HCT116 (cell line): ENCODE data around the gene BANF1. TPM values are rescaled to one million over a fixed set of nuclear protein-coding genes. Genes with fewer than 3 reads are reported as not detected.

Source experiments
- ATAC-seq: fragments of 200-7000 bp; cut with Tn5 transposase; 2 replicates; pipeline ENCODE4 v1.9.1; 2020; ENCODE audit warnings: mild to moderate bottlenecking, moderate library complexity
- BruUV-seq: library from RNA; stranded (reverse); fragments of 400-500 nt; replicated peaks from 2 replicates; lab custom pipeline; 2021; lab: Mats Ljungman, UMichigan
- CTCF ChIA-PET: fragments of 300-600 bp; sonication (Branson Sonifier 250); formaldehyde crosslinking; loops from one replicate; lab custom pipeline; 2021; ENCODE audit warnings: antibody characterized with exemption; lab: Charles Lee
- POLR2A ChIA-PET: fragments of 300-600, 350-600 bp; sonication (Branson Sonifier 250); formaldehyde crosslinking; loops from one replicate; lab custom pipeline; 2021; ENCODE audit warnings: antibody characterized with exemption; lab: Charles Lee
- RAD21 ChIA-PET, 2 experiments: fragments of 300-600 bp; sonication (Branson Sonifier 250); formaldehyde crosslinking; loops; one replicate each; lab custom pipeline; 2023; ENCODE audit warnings: low total read pairs in 2 of 2; ENCODE audit not compliant: uncharacterized antibody in 2 of 2, unreplicated experiment in 2 of 2, low non-redundant PET in 1 of 2; lab: Charles Lee
- DNase-seq: peaks from one replicate; pipeline ENCODE4 v3.0.0-alpha.2; 2010; ENCODE audit warnings: low read depth, low spot score
- H2AFZ ChIP-seq: fragments of 200-600 bp; shearing (Covaris generic), sonication (generic); 2 replicates; pipeline ENCODE4 v1.6.1; 2017; ENCODE audit warnings: low read depth, mixed run types, mixed read lengths, antibody characterized with exemption, low read length; ENCODE audit not compliant: poor library complexity, severe bottlenecking
- H3K27ac ChIP-seq: 2 replicates; pipeline ENCODE4 v1.5.1; 2012; ENCODE audit warnings: low read depth, low read length
- H3K27me3 ChIP-seq: fragments of 200-600 bp; sonication (generic); 2 replicates; pipeline ENCODE4 v1.6.1; 2016; ENCODE audit warnings: mixed run types, low read length, mixed read lengths; ENCODE audit not compliant: insufficient read depth
- H3K36me3 ChIP-seq, 2 experiments: fragments of 200-500 bp in 1 of 2; fragments of 200-600 bp in 1 of 2; sonication (Bioruptor generic) in 1 of 2; sonication (generic) in 1 of 2; 2 replicates each; pipeline versions ENCODE4 v1.5.1 to v1.6.1; 2014 to 2016; ENCODE audit warnings: low read length in 2 of 2, inconsistent platforms in 1 of 2, mixed read lengths in 1 of 2, mixed run types in 1 of 2; ENCODE audit not compliant: insufficient read depth in 2 of 2, control insufficient read depth in 1 of 2
- H3K4me1 ChIP-seq, 2 experiments: fragments of 200-600 bp in 1 of 2; sonication (generic) in 1 of 2; 2 replicates each; pipeline versions ENCODE4 v1.5.1 to v1.6.1; 2012 to 2017; ENCODE audit warnings: low read length in 2 of 2, inconsistent platforms in 1 of 2, mild to moderate bottlenecking in 1 of 2, mixed read lengths in 1 of 2, mixed run types in 1 of 2, moderate library complexity in 1 of 2; ENCODE audit not compliant: insufficient read depth in 2 of 2, control insufficient read depth in 1 of 2
- H3K4me2 ChIP-seq: fragments of 200-600 bp; sonication (generic); 2 replicates; pipeline ENCODE4 v1.6.1; 2017; ENCODE audit warnings: mixed run types, low read length, mixed read lengths
- H3K4me3 ChIP-seq, 2 experiments: fragments of 200-600 bp in 1 of 2; sonication (generic) in 1 of 2; replicated peaks in 1 of 2; 2 replicates each; pipeline ENCODE4 v1.5.1; 2011 to 2016; ENCODE audit warnings: low read length in 2 of 2, control low read depth in 1 of 2, low read depth in 1 of 2, mild to moderate bottlenecking in 1 of 2, mixed read lengths in 1 of 2, mixed run types in 1 of 2
- H3K79me2 ChIP-seq: fragments of 200-600 bp; sonication (generic); 2 replicates; pipeline ENCODE4 v1.6.1; 2017; ENCODE audit warnings: mild to moderate bottlenecking, mixed run types, low read length, moderate library complexity, mixed read lengths; ENCODE audit not compliant: insufficient read depth
- H3K9ac ChIP-seq: fragments of 200-600 bp; sonication (generic); 2 replicates; pipeline ENCODE4 v1.6.1; 2016; ENCODE audit warnings: low read length, mixed read lengths
- H3K9me2 ChIP-seq: fragments of 200-600 bp; sonication (generic), shearing (Covaris generic); 2 replicates; pipeline ENCODE4 v1.6.1; 2017; ENCODE audit warnings: mixed run types, mild to moderate bottlenecking, moderate library complexity; ENCODE audit not compliant: insufficient read depth
- H3K9me3 ChIP-seq, 2 experiments: fragments of 200-500 bp in 1 of 2; fragments of 200-600 bp in 1 of 2; sonication (Bioruptor generic) in 1 of 2; sonication (generic) in 1 of 2; 2 replicates each; pipeline ENCODE4 v1.6.1; 2014 to 2017; ENCODE audit warnings: low read length in 2 of 2, mixed read lengths in 2 of 2, inconsistent platforms in 1 of 2, low read depth in 1 of 2, mild to moderate bottlenecking in 1 of 2, mixed run types in 1 of 2, moderate library complexity in 1 of 2; ENCODE audit not compliant: control insufficient read depth in 1 of 2, insufficient read depth in 1 of 2
- H4K20me1 ChIP-seq: fragments of 200-600 bp; sonication (generic), shearing (Covaris generic); 2 replicates; pipeline ENCODE4 v1.6.1; 2017; ENCODE audit warnings: mixed run types, mild to moderate bottlenecking, moderate library complexity; ENCODE audit not compliant: insufficient read depth
- CBX3 ChIP-seq: IDR thresholded peaks from 2 replicates; pipeline ENCODE4 v1.6.1; 2012; ENCODE audit warnings: low read depth
- CEBPB ChIP-seq: IDR thresholded peaks from 2 replicates; pipeline ENCODE4 v1.6.1; 2012; ENCODE audit warnings: low read depth
- CTCF ChIP-seq, 3 experiments: fragments of 200-600 bp in 1 of 3; sonication (generic) in 1 of 3; IDR thresholded peaks in 2 of 3; conservative IDR thresholded peaks in 1 of 3; 2 replicates each; pipeline ENCODE4 v1.5.1; 2012 to 2017; ENCODE audit warnings: low read depth in 2 of 3, low read length in 2 of 3, antibody characterized with exemption in 1 of 3, borderline replicate concordance in 1 of 3, control low read depth in 1 of 3, mild to moderate bottlenecking in 1 of 3, mixed read lengths in 1 of 3, mixed run types in 1 of 3, moderate library complexity in 1 of 3; ENCODE audit not compliant: insufficient read depth in 1 of 3
- ELF1 ChIP-seq: IDR thresholded peaks from 2 replicates; pipeline ENCODE4 v1.6.1; 2012; ENCODE audit warnings: low read depth, borderline replicate concordance
- EZH2 ChIP-seq: fragments of 200-600 bp; sonication (generic); IDR thresholded peaks from 2 replicates; pipeline ENCODE4 v1.6.1; 2017; ENCODE audit warnings: antibody characterized with exemption, mixed run types
- FOSL1 ChIP-seq: IDR thresholded peaks from 2 replicates; pipeline ENCODE4 v1.6.1; 2012; ENCODE audit warnings: low read depth
- POLR2A ChIP-seq: IDR thresholded peaks from 2 replicates; pipeline ENCODE4 v1.7.0; 2011; ENCODE audit warnings: borderline replicate concordance; ENCODE audit not compliant: insufficient read depth, insufficient read length; ENCODE audit errors: extremely low read depth
- POLR2AphosphoS5 ChIP-seq: IDR thresholded peaks from 2 replicates; pipeline ENCODE4 v1.6.1; 2011; ENCODE audit warnings: mild to moderate bottlenecking, low read depth, low read length, moderate library complexity
- RAD21 ChIP-seq: IDR thresholded peaks from 2 replicates; pipeline ENCODE4 v1.6.1; 2012; ENCODE audit warnings: low read depth, mild to moderate bottlenecking
- SIN3A ChIP-seq: IDR thresholded peaks from 2 replicates; pipeline ENCODE4 v1.6.1; 2012; ENCODE audit warnings: low read depth
- SP1 ChIP-seq: IDR thresholded peaks from 2 replicates; pipeline ENCODE4 v1.6.1; 2012; ENCODE audit warnings: low read depth
- SRF ChIP-seq: IDR thresholded peaks from 2 replicates; pipeline ENCODE4 v1.6.1; 2012; ENCODE audit warnings: low read depth
- TCF7L2 ChIP-seq: IDR thresholded peaks from 2 replicates; pipeline ENCODE4 v1.7.0; 2011; ENCODE audit warnings: borderline replicate concordance, inconsistent platforms; ENCODE audit not compliant: insufficient read depth, insufficient read length; ENCODE audit errors: extremely low read depth
- YY1 ChIP-seq: IDR thresholded peaks from 2 replicates; pipeline ENCODE4 v1.6.1; 2011; ENCODE audit warnings: low read length, low read depth, moderate library complexity, mild to moderate bottlenecking; ENCODE audit not compliant: insufficient replicate concordance; ENCODE audit errors: extremely low read depth
- ZFX ChIP-seq: fragments of 450-650 bp; IDR thresholded peaks from 2 replicates; pipeline ENCODE4 v1.6.1; 2017
- ZNF274 ChIP-seq: fragments of 200-500 bp; sonication (Bioruptor generic); IDR thresholded peaks from 2 replicates; pipeline ENCODE4 v1.6.1; 2014; ENCODE audit warnings: mild to moderate bottlenecking, low read depth, low read length, inconsistent platforms
- intact Hi-C: fragments of 100-400 bp; cut with micrococcal nuclease; formaldehyde crosslinking; loops from 2 replicates; pipeline ENCODE4 v1.10.0; 2022
- total RNA-seq: library from RNA; stranded (reverse); gene quantifications from one replicate; pipeline ENCODE4 v1.2.1, GENCODE V29; 2021; ENCODE audit not compliant: unreplicated experiment
- TF ChIP-seq, protein P1 (sequence below): IDR thresholded peaks from 2 replicates; pipeline ENCODE4 v1.6.1; 2011; ENCODE audit warnings: mild to moderate bottlenecking, low read length, moderate library complexity; ENCODE audit not compliant: insufficient replicate concordance; ENCODE audit errors: extremely low read depth
- TF ChIP-seq, protein P2 (sequence below): IDR thresholded peaks from 2 replicates; pipeline ENCODE4 v1.6.1; 2012
- TF ChIP-seq, protein P3 (sequence below): IDR thresholded peaks from 2 replicates; pipeline ENCODE4 v1.6.1; 2012

The BANF1 gene
- total RNA-seq, 1 experiment from 2014 or later: 356 TPM

GRCh38 chr11:66051766-66052663 lies 49.7 kb downstream of the BANF1 start, which contains the start of gene SF3B2:
Gene SF3B2, plus strand, starts transcription at chr11:66052364. Its CDS starts 21 bp downstream, at chr11:66052385.
- H3K4me2 ChIP-seq: peak within 1 kb of the TSS; percentile 92
- H3K9me2 ChIP-seq: no peaks in the 10 kb centered on the region
- H3K9ac ChIP-seq: peak within 1 kb of the TSS; percentile 79
- H3K4me1 ChIP-seq: peaks cover 21% of the 10 kb centered on the region in 2 experiments
- peaks cover 45% of the 10 kb centered on the region for H3K79me2 ChIP-seq
- POLR2A ChIA-PET: interaction anchor here (0.7 to 1.8 kb wide), 4 partner anchors 38 to 160 kb away, joined by 3 to 5 read pairs (median 3); partner anchors contain the start of genes BANF1 and EIF1AD
- no peaks in the 10 kb centered on the region for H4K20me1 ChIP-seq
- no peak within 1 kb of the TSS for H2AFZ ChIP-seq
- CTCF ChIA-PET: interaction anchor here (0.9 to 1.9 kb wide), 5 partner anchors 15 to 192 kb away, joined by 3 to 6 read pairs (median 4); partner anchors contain the start of genes BANF1 and EIF1AD
- TF ChIP-seq YY1 (peak; percentile 92), RAD21 (no peak), SIN3A (0 out of 2 replicates have a peak, but pooled peaks have one; percentile 51), ELF1 (no peak; the same call in 1 of the 2 replicates), SP1 (peak; percentile 90), EZH2 (no peak), FOSL1 (no peak), SRF (no peak; the same call in 1 of the 2 replicates), CBX3 (no peak), POLR2A (peak; percentile 22), ZFX (peak; percentile 90), CTCF (IDR thresholded peaks at IDR 0.05 in 2 of 3, conservative IDR thresholded peaks at IDR 0.05 in 1 of 3; ENCODE audit: borderline replicate concordance in 1 of 3, insufficient read depth in 1 of 3, low read depth in 2 of 3, low read length in 2 of 3) (no peak), POLR2AphosphoS5 (peak; percentile 81), CEBPB (no peak), ZNF274 (no peak), TCF7L2 (no peak)
- TF ChIP-seq, protein P1, sequence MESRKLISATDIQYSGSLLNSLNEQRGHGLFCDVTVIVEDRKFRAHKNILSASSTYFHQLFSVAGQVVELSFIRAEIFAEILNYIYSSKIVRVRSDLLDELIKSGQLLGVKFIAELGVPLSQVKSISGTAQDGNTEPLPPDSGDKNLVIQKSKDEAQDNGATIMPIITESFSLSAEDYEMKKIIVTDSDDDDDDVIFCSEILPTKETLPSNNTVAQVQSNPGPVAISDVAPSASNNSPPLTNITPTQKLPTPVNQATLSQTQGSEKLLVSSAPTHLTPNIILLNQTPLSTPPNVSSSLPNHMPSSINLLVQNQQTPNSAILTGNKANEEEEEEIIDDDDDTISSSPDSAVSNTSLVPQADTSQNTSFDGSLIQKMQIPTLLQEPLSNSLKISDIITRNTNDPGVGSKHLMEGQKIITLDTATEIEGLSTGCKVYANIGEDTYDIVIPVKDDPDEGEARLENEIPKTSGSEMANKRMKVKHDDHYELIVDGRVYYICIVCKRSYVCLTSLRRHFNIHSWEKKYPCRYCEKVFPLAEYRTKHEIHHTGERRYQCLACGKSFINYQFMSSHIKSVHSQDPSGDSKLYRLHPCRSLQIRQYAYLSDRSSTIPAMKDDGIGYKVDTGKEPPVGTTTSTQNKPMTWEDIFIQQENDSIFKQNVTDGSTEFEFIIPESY: no peak
- TF ChIP-seq, protein P2, sequence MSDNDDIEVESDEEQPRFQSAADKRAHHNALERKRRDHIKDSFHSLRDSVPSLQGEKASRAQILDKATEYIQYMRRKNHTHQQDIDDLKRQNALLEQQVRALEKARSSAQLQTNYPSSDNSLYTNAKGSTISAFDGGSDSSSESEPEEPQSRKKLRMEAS: peak; percentile 76; the same call in 1 of the 2 replicates
- TF ChIP-seq, protein P3, sequence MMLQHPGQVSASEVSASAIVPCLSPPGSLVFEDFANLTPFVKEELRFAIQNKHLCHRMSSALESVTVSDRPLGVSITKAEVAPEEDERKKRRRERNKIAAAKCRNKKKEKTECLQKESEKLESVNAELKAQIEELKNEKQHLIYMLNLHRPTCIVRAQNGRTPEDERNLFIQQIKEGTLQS: no peak
- TF ChIP-seq, all 23 proteins: peak for 7
- DNase-seq: peak; percentile 96
- peak within 1 kb of the TSS; percentile 83 for H3K27ac ChIP-seq
- BruUV-seq: no TSS peak
- H3K36me3 ChIP-seq: peaks cover 23 to 26% of the 10 kb centered on the region in 2 experiments; a peak in 3 of 4 replicates
- H3K27me3 ChIP-seq: no peaks in the 10 kb centered on the region
- peak within 1 kb of the TSS; percentile 79 to 100 for H3K4me3 ChIP-seq
- H3K9me3 ChIP-seq: no peaks in the 10 kb centered on the region
- intact Hi-C loops: loop anchor here (1.0 kb wide), 1 partner anchor 51 kb away; no protein-coding TSS in a partner anchor
- peak; percentile 99 for ATAC-seq
- RAD21 ChIA-PET: interaction anchor here in 1 of 2 experiments (0.8 kb wide), 1 partner anchor 50 kb away, joined by 4 read pairs; the partner anchor contains the start of genes BANF1 and EIF1AD
